ENCODE data around the gene IL36RN.
"Not testable (repeated sequence)": the region's sequence is repeated elsewhere in the genome, so short reads cannot be mapped to it uniquely, and the experiment has no call there.

IL36RN gene

GRCh38 chr2:113092864-113093612 is 34.0 kb downstream of the IL36RN start:
- in situ Hi-C loops (cut with MboI; ENCODE audit: low pct_unique_long_range_greater_than_20kb, low sequenced_read_pairs, unreplicated experiment) = no loop called here
- TF ChIP-seq CTCF (IDR thresholded peaks at IDR 0.05; ENCODE audit: extremely low read depth, insufficient read depth, missing control alignments) = no peak
- DNase-seq (ENCODE audit: low spot score) = no peak

- no peak for DNase-seq (ENCODE audit: low spot score)
- TF ChIP-seq CTCF (IDR thresholded peaks at IDR 0.05; ENCODE audit: extremely low read depth, insufficient read depth, missing control alignments) = no peak
- in situ Hi-C loops (cut with MboI; ENCODE audit: low pct_unique_long_range_greater_than_20kb, low sequenced_read_pairs, unreplicated experiment) = no loop called here
Measured at GRCh38 chr2:113093613-113093977, 34.6 kb downstream of the IL36RN start.

GRCh38 chr2:113096306-113096705 is 37.3 kb downstream of the IL36RN start:
- DNase-seq (ENCODE audit: low spot score); in situ Hi-C loops (cut with MboI; ENCODE audit: low pct_unique_long_range_greater_than_20kb, low sequenced_read_pairs, unreplicated experiment): not testable (repeated sequence)

GRCh38 chr2:113096842-113097618 is 38.0 kb downstream of the IL36RN start:
- DNase-seq (ENCODE audit: low spot score); in situ Hi-C loops (cut with MboI; ENCODE audit: low pct_unique_long_range_greater_than_20kb, low sequenced_read_pairs, unreplicated experiment): not testable (repeated sequence)

- in situ Hi-C loops (cut with MboI; ENCODE audit: low pct_unique_long_range_greater_than_20kb, low sequenced_read_pairs, unreplicated experiment) = no loop called here
- DNase-seq (ENCODE audit: low spot score) = peak; percentile 45
- TF ChIP-seq CTCF (IDR thresholded peaks at IDR 0.05; ENCODE audit: extremely low read depth, insufficient read depth, missing control alignments) = no peak
Measured at GRCh38 chr2:113098041-113098440, 39.0 kb downstream of the IL36RN start.

GRCh38 chr2:113098532-113098931 is 39.5 kb downstream of the IL36RN start:
- in situ Hi-C loops (cut with MboI; ENCODE audit: low pct_unique_long_range_greater_than_20kb, low sequenced_read_pairs, unreplicated experiment) = no loop called here
- no peak for DNase-seq (ENCODE audit: low spot score)
- TF ChIP-seq CTCF (IDR thresholded peaks at IDR 0.05; ENCODE audit: extremely low read depth, insufficient read depth, missing control alignments) = no peak

GRCh38 chr2:113102133-113102532 is 43.1 kb downstream of the IL36RN start:
- TF ChIP-seq CTCF (IDR thresholded peaks at IDR 0.05; ENCODE audit: extremely low read depth, insufficient read depth, missing control alignments) = no peak
- DNase-seq (ENCODE audit: low spot score) = no peak

More at GRCh38 chr2:113102133-113102532, 43.1 kb downstream of the IL36RN start:
- in situ Hi-C loops (cut with MboI; ENCODE audit: low pct_unique_long_range_greater_than_20kb, low sequenced_read_pairs, unreplicated experiment) = no loop called here
